Uterus (tissue), 4 donors: ENCODE results near the gene CEMIP. TPM values are rescaled to one million over a fixed set of nuclear protein-coding genes. Genes with fewer than 3 reads are reported as not detected.

ENCODE experiments used
- DNase-seq, 2 donors: peaks; one replicate each; pipeline ENCODE4 v3.0.0-alpha.2; 2019 to 2020
- H3K27ac ChIP-seq, 2 donors: fragments of 200-600 bp; sonication (generic); 1 replicate in 1 of 2; 2 replicates in 1 of 2; pipeline ENCODE4 v1.5.1; 2016 to 2018
- H3K27me3 ChIP-seq, 2 donors: fragments of 200-600 bp; sonication (generic); one replicate each; pipeline ENCODE4 v1.5.1; 2018 to 2019; ENCODE audit warnings: control low read depth in 1 of 2
- H3K36me3 ChIP-seq, 2 donors: fragments of 200-600 bp; sonication (generic); one replicate each; pipeline ENCODE4 v1.5.1; 2019; ENCODE audit warnings: control low read depth in 1 of 2
- H3K4me1 ChIP-seq, 2 donors: fragments of 200-600 bp; sonication (generic); one replicate each; pipeline ENCODE4 v1.5.1; 2018 to 2019; ENCODE audit warnings: control low read depth in 1 of 2
- H3K4me3 ChIP-seq, 2 donors: fragments of 200-600 bp; sonication (generic); 1 replicate in 1 of 2; 2 replicates in 1 of 2; pipeline ENCODE4 v1.5.1; 2018 to 2019; ENCODE audit warnings: mild to moderate bottlenecking in 1 of 2
- H3K9me3 ChIP-seq, 2 donors: fragments of 200-600 bp; sonication (generic); one replicate each; pipeline ENCODE4 v1.5.1; 2019; ENCODE audit warnings: control low read depth in 1 of 2
- POLR2A ChIP-seq, 2 donors: fragments of 450-650 bp; IDR thresholded peaks; one replicate each; pipeline ENCODE4 v1.6.1; 2016; ENCODE audit warnings: antibody characterized with exemption in 2 of 2, mild to moderate bottlenecking in 1 of 2, moderate library complexity in 1 of 2
- intact Hi-C: fragments of 100-400 bp; cut with DNase I; formaldehyde crosslinking; loops from one replicate; pipeline ENCODE4 v1.15.1; 2023; ENCODE audit warnings: low total_unique reads
- total RNA-seq, 4 donors: library from RNA; depleted of rRNA in 3 of 4; stranded (reverse); fragments of >200 nt in 3 of 4; gene quantifications; one replicate each; pipeline versions ENCODE4 v1.1.0 to v1.2.4, GENCODE V29; 2014 to 2023
- TF ChIP-seq, protein P1 (sequence below), 4 experiments: fragments of 200-600 bp in 2 of 4; fragments of 450-650 bp in 2 of 4; sonication (generic) in 2 of 4; IDR thresholded peaks; one replicate each; pipeline ENCODE4 v1.5.1; 2016 to 2019; ENCODE audit warnings: antibody characterized with exemption in 4 of 4, mild to moderate bottlenecking in 2 of 4, moderate library complexity in 1 of 4
- donor health status: DM: yes; HTN: yes; CAD: no.

The CEMIP gene
- total RNA-seq, 4 donors from 2014 or later, result under 0.01 to 1.9 (median 1.1) TPM

DNA sequence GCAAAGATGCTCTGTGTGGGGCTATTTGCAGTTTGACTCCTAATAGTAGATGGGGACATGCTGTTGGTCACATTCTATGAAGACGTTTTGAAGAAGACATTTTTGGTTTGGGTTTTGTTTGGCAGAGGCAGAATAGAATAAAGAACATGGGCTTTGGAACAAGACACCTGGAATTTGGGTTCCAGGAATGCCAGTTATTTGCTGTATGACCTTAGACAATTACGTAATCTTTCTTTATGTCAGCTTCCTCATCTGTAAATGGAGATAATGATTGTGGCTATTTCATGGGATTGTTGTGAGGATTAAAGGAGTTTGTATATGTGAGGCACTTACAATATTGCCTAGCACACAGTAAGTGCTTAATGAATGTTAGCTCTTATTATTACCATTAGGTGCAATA is 118.9 kb downstream of the CEMIP start:
- Histone ChIP-seq H3K4me1 (no peaks in the 10 kb centered on the region), H3K36me3 (no peaks in the 10 kb centered on the region), H3K27me3 (no peaks in the 10 kb centered on the region), H3K9me3 (no peaks in the 10 kb centered on the region), H3K27ac (no peak overlapping the region), H3K4me3 (no peak overlapping the region)
- DNase-seq, result no peak
- intact Hi-C loops, result no loop called here
- TF ChIP-seq, protein P1, sequence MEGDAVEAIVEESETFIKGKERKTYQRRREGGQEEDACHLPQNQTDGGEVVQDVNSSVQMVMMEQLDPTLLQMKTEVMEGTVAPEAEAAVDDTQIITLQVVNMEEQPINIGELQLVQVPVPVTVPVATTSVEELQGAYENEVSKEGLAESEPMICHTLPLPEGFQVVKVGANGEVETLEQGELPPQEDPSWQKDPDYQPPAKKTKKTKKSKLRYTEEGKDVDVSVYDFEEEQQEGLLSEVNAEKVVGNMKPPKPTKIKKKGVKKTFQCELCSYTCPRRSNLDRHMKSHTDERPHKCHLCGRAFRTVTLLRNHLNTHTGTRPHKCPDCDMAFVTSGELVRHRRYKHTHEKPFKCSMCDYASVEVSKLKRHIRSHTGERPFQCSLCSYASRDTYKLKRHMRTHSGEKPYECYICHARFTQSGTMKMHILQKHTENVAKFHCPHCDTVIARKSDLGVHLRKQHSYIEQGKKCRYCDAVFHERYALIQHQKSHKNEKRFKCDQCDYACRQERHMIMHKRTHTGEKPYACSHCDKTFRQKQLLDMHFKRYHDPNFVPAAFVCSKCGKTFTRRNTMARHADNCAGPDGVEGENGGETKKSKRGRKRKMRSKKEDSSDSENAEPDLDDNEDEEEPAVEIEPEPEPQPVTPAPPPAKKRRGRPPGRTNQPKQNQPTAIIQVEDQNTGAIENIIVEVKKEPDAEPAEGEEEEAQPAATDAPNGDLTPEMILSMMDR (IDR thresholded peaks at IDR 0.05), result no peak
- no peak for TF ChIP-seq POLR2A (IDR thresholded peaks at IDR 0.05)

DNA sequence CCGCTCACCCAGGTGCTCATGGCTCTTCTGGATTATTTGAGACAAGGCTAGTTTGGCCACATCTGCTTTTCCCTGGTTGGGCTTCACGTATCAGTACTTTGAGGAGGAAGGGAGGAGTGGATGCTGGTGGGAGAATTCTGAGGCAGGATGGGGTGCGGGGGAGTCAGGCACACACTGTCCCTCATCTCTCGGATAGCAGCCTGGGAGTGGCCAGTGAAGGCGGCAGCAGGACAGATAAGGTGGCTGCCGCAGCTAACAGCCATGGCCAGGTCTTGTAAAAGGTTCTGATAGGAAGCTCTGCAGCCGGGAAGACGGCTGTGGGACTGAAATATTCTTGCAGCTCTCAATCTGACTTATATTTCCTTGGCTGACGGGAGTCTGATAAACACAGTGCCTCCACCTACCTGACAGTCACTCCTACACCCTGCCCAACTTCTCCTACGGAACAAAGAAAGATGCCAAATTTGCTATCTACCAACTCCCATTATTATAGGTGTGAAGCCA is 123.2 kb downstream of the CEMIP start:
- Histone ChIP-seq H3K27me3 (no peaks in the 10 kb centered on the region), H3K4me3 (no peak overlapping the region), H3K9me3 (no peaks in the 10 kb centered on the region), H3K4me1 (no peaks in the 10 kb centered on the region), H3K36me3 (no peaks in the 10 kb centered on the region), H3K27ac (no peak overlapping the region)
- intact Hi-C loops, result no loop called here
- peak in 1 of 2 donors; percentile 31 for DNase-seq
- TF ChIP-seq, protein P1 (IDR thresholded peaks at IDR 0.05), result no peak
- no peak for TF ChIP-seq POLR2A (IDR thresholded peaks at IDR 0.05)

DNA sequence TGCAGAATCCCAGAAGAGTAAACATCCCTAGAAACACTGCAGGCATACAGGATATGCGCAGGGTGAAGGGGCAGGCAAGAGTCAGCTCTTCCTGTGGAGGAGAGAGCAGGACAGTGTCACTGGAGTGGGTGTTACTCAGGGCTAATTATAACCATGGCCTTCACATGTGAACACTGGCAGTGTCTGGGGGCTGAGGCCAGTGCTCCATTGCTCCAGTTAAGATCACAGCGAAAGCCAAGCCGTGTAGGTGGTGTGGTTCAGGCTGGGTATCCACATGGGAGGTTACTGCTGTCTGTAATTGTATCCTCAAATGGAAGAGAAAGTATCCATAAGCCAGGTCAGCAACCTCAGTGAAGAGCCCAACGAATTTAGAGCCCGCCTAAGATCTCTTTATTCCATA is 125.8 kb downstream of the CEMIP start:
- DNase-seq, result no peak
- H3K4me1 ChIP-seq, result no peaks in the 10 kb centered on the region
- no peaks in the 10 kb centered on the region for H3K36me3 ChIP-seq
- H3K27ac ChIP-seq, result no peak overlapping the region
- no peaks in the 10 kb centered on the region for H3K9me3 ChIP-seq
- TF ChIP-seq, protein P1 (IDR thresholded peaks at IDR 0.05), result no peak
- TF ChIP-seq POLR2A (IDR thresholded peaks at IDR 0.05), result no peak
- intact Hi-C loops, result no loop called here
- no peaks in the 10 kb centered on the region for H3K27me3 ChIP-seq
- H3K4me3 ChIP-seq, result no peak overlapping the region

DNA sequence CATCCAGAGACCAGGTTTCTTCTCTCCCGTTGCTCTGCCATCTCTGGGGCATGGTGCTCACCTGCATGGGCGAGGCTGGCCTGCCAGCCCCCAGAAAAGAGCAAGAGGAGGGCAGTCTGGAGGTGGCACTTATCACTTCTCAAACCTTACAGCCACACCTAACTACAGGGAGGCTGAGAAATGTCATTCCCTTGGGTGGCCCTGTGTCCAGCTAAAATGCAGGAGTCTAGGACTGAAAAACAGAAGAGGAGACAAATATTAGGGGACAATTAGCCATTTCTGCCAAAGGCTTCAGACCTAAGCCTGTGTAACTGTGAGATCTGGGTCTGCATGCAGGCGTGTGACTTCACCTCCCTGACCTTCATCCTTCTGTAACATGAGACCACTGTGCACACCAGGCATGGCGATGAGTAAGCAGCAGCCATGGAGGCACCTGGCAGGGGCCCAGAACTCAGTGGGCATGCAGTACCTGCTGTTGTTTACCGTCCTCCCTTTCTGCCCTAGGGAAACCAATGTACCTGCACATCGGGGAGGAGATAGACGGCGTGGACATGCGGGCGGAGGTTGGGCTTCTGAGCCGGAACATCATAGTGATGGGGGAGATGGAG is 127.1 kb downstream of the CEMIP start:
- Histone ChIP-seq H3K27me3 (no peaks in the 10 kb centered on the region), H3K36me3 (no peaks in the 10 kb centered on the region), H3K27ac (no peak overlapping the region), H3K9me3 (no peaks in the 10 kb centered on the region), H3K4me3 (no peak overlapping the region), H3K4me1 (no peaks in the 10 kb centered on the region)
- no peak for DNase-seq
- TF ChIP-seq POLR2A (IDR thresholded peaks at IDR 0.05), result no peak
- TF ChIP-seq, protein P1 (IDR thresholded peaks at IDR 0.05), result no peak
- intact Hi-C loops, result no loop called here

DNA sequence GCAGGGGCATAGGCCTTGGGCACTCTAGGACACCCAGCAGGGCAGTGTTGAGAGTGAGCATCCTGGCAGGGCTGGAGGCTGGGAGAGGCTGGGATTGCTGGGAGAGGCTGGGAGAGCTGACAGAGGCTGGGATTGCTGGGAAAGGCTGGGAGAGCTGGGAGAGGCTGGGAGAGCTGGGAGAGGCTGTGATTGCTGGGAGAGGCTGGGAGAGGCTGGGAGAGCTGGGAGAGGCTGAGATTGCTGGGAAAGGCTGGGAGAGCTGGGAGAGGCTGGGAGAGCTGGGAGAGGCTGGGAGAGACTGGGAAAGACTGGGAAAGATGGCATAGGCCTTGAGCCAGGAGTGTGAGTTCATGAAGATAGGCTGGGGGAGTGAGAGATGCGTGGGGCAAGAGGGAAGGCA is 132.7 kb downstream of the CEMIP start:
- H3K9me3 ChIP-seq, result no peaks in the 10 kb centered on the region
- H3K27me3 ChIP-seq, result no peaks in the 10 kb centered on the region
- DNase-seq, result no peak
- H3K4me1 ChIP-seq, result no peaks in the 10 kb centered on the region
- no peaks in the 10 kb centered on the region for H3K36me3 ChIP-seq
- no peak overlapping the region for H3K4me3 ChIP-seq
- TF ChIP-seq POLR2A (IDR thresholded peaks at IDR 0.05), result no peak
- TF ChIP-seq, protein P1 (IDR thresholded peaks at IDR 0.05), result no peak
- intact Hi-C loops, result no loop called here
- no peak overlapping the region for H3K27ac ChIP-seq
